Right renal pelvis (tissue), 4 donors: Measurements from ENCODE around the gene CSGALNACT2. TPM values are rescaled to one million over a fixed set of nuclear protein-coding genes. Genes with fewer than 3 reads are reported as not detected.

Experiments used
- DNase-seq, 4 donors: peaks; one replicate each; pipeline ENCODE4 v3.0.0-alpha.2; 2013; ENCODE audit warnings: low read depth in 4 of 4, low spot score in 3 of 4, missing footprints in 1 of 4
- polyA plus RNA-seq, 4 donors: library from polyadenylated mRNA; unstranded; fragments of 120-200 nt; gene quantifications; one replicate each; pipeline ENCODE4 v1.2.1, GENCODE V29; 2013; ENCODE audit not compliant: insufficient read length in 4 of 4

The CSGALNACT2 gene
- polyA plus RNA-seq, 4 donors = 18.1 to 24.4 (median 21.6) TPM

GRCh38 chr10:43111921-43112607 lies 26.2 kb upstream of the CSGALNACT2 start:
- DNase-seq = no peak

GRCh38 chr10:43112608-43112961 lies 25.7 kb upstream of the CSGALNACT2 start:
- no peak for DNase-seq

GRCh38 chr10:43113201-43114087 lies 24.8 kb upstream of the CSGALNACT2 start:
- DNase-seq = no peak

- DNase-seq = no peak
Measured at GRCh38 chr10:43114088-43114742, 24.0 kb upstream of the CSGALNACT2 start.

- DNase-seq = no peak
Measured at GRCh38 chr10:43114743-43115611, 23.3 kb upstream of the CSGALNACT2 start.

GRCh38 chr10:43115881-43116595 lies 22.2 kb upstream of the CSGALNACT2 start:
- no peak for DNase-seq

GRCh38 chr10:43116596-43116995 lies 21.6 kb upstream of the CSGALNACT2 start:
- DNase-seq = no peak

- DNase-seq = no peak
Measured at GRCh38 chr10:43117031-43117776, 21.0 kb upstream of the CSGALNACT2 start.

GRCh38 chr10:43117777-43118583 lies 20.3 kb upstream of the CSGALNACT2 start:
- DNase-seq = no peak

GRCh38 chr10:43118631-43119415 lies 19.4 kb upstream of the CSGALNACT2 start:
- DNase-seq = no peak

- no peak for DNase-seq
Measured at GRCh38 chr10:43119416-43120115, 18.7 kb upstream of the CSGALNACT2 start.

GRCh38 chr10:43120116-43120928 lies 17.9 kb upstream of the CSGALNACT2 start:
- no peak for DNase-seq

GRCh38 chr10:43120929-43121314 lies 17.3 kb upstream of the CSGALNACT2 start:
- no peak for DNase-seq

GRCh38 chr10:43121444-43121843 lies 16.8 kb upstream of the CSGALNACT2 start:
- DNase-seq = no peak

GRCh38 chr10:43122096-43122495 lies 16.1 kb upstream of the CSGALNACT2 start:
- DNase-seq = no peak

- DNase-seq = no peak
Measured at GRCh38 chr10:43122826-43123225, 15.4 kb upstream of the CSGALNACT2 start.
